Ascending aorta (tissue), 2 donors: ENCODE data around the gene GCGR. TPM values are rescaled to one million over a fixed set of nuclear protein-coding genes. Genes with fewer than 3 reads are reported as not detected.
A peak's percentile ranks its signal among the peaks of the same experiment; 100 is the strongest.

Source experiments
- DNase-seq, 2 donors: peaks; one replicate each; pipeline ENCODE4 v3.0.0-alpha.2; 2019; ENCODE audit warnings: low spot score in 2 of 2
- H3K27ac ChIP-seq, 2 donors: fragments of 200-600 bp; sonication (generic); one replicate each; pipeline ENCODE4 v1.5.1; 2016 to 2017; ENCODE audit warnings: mild to moderate bottlenecking in 1 of 2
- H3K27me3 ChIP-seq: fragments of 200-600 bp; sonication (generic); one replicate; pipeline ENCODE4 v1.5.1; 2017
- H3K36me3 ChIP-seq, 2 donors: fragments of 200-600 bp; sonication (generic); one replicate each; pipeline ENCODE4 v1.5.1; 2016
- H3K4me1 ChIP-seq, 2 donors: fragments of 200-600 bp; sonication (generic); one replicate each; pipeline ENCODE4 v1.5.1; 2016 to 2017; ENCODE audit warnings: mild to moderate bottlenecking in 1 of 2
- H3K4me3 ChIP-seq, 2 donors: fragments of 200-600 bp; sonication (generic); one replicate each; pipeline ENCODE4 v1.5.1; 2016 to 2017; ENCODE audit warnings: mild to moderate bottlenecking in 1 of 2
- H3K9me3 ChIP-seq, 2 donors: fragments of 200-600 bp; sonication (generic); one replicate each; pipeline ENCODE4 v1.5.1; 2016
- intact Hi-C: fragments of 100-400 bp; cut with DNase I; formaldehyde crosslinking; loops from one replicate; pipeline ENCODE4 v1.15.1; 2023
- total RNA-seq: library from RNA; depleted of rRNA; stranded (reverse); fragments of >200 nt; gene quantifications from one replicate; pipeline ENCODE4 v1.1.0, GENCODE V29; 2016
- TF ChIP-seq, protein P1 (sequence below), 3 experiments: fragments of 200-600 bp in 2 of 3; fragments of 450-650 bp in 1 of 3; sonication (generic) in 2 of 3; IDR thresholded peaks; one replicate each; pipeline ENCODE4 v1.5.1; 2016 to 2019; ENCODE audit warnings: antibody characterized with exemption in 3 of 3, mild to moderate bottlenecking in 1 of 3, moderate library complexity in 1 of 3

Gene GCGR
- total RNA-seq, 1 donor from 2014 or later = not detected

DNA sequence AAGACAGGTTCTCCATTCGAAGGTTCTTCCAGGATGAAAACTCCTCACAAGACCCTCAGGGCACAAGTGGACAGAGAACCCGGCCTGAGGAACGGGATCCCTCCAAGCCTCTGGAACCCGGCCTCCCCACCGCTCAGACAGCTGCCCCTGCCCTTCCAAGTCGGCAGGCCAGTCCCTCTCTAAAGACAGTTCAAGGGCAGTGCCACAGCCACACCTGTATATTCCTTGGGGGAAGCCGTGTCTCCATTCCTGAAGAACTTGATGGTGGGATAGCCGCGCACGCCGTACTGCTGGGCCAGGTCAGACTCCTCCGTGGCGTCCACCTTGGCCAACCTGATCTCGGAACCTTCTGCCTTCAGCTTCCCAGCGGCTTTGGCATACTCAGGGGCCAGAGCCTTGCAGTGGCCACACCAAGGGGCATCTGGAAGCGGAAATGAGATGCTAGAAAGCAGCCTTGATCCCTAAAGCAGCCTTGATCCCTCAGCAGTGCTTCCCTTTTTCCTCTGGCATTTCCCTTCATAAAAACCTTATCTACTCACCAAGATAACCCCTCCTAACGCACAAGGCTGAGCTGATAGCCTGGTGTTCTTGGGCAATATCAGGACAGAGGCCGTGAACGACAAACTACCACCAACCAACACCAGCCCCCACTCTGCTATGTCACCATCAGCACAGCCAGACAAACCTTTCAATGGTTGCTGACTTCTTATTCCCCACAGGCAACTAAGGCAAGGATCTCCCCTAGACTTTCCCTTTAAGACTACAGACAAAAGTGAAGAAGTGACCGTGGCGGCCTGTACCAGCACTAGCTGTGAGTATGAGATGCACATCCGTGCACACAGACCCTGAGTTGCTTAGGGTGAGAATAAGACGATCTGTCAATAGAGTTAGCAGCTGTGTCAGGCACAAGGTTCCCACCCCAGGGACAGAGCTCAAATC lies 55.3 kb downstream of the GCGR start:
- TF ChIP-seq, protein P1, sequence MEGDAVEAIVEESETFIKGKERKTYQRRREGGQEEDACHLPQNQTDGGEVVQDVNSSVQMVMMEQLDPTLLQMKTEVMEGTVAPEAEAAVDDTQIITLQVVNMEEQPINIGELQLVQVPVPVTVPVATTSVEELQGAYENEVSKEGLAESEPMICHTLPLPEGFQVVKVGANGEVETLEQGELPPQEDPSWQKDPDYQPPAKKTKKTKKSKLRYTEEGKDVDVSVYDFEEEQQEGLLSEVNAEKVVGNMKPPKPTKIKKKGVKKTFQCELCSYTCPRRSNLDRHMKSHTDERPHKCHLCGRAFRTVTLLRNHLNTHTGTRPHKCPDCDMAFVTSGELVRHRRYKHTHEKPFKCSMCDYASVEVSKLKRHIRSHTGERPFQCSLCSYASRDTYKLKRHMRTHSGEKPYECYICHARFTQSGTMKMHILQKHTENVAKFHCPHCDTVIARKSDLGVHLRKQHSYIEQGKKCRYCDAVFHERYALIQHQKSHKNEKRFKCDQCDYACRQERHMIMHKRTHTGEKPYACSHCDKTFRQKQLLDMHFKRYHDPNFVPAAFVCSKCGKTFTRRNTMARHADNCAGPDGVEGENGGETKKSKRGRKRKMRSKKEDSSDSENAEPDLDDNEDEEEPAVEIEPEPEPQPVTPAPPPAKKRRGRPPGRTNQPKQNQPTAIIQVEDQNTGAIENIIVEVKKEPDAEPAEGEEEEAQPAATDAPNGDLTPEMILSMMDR (IDR thresholded peaks at IDR 0.05) = no peak
- Histone ChIP-seq H3K27ac (peak overlapping the region; percentile 89 to 96), H3K4me3 (peak overlapping the region; percentile 87 to 91), H3K27me3 (no peaks in the 10 kb centered on the region), H3K4me1 (peaks cover 10 to 29% of the 10 kb centered on the region in 2 donors), H3K36me3 (peaks cover 28 to 44% of the 10 kb centered on the region in 2 donors), H3K9me3 (no peaks in the 10 kb centered on the region)
- no peak for DNase-seq
- intact Hi-C loops = no loop called here

DNA sequence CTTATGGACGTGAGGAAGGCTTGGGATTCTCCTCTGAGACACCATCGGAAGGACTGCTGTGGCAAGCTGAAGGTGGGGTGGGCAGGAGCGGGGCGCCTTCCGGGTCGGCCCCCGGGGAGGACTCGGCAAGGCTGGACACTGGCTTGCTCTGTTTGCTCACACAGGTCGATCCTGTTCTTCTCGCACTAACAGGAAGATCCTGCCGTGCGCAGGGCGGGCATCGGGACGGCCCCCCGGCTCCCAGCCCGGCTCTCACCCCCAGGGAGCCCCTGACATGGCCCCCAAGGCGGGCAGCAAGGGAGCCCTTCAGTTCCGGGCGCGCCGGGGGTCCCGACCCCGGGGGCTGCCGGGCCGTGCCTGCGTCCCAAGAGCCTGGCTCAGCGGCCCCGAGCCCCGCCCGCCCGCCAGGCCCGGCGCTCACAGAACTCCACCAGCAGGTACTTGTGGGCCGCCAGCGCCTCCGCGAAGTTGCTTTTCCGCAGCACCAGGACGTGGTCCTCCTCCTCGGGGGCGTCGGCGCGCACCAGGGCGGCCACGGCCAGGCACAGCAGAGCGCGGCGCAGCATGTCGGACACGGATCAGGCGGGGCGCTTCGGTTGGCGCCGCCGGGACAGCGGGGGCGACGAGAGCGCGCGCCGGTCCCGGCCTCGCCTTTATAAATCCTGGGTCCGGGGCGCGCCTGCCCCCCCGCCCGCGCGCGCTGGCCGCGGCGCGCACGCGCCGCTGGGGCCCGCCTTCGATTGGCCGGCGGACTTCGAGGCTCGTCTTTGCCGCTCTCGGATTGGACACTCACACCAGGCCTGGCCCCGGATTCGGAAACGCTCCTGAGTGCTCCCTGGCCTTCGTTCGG lies 56.2 kb downstream of the GCGR start, which contains the start of gene P4HB:
Gene P4HB, minus strand, starts transcription at position 630 of the 850 bp plus-strand sequence. Its CDS starts 64 bp downstream, at position 566.
- H3K4me1 ChIP-seq = peaks cover 10 to 29% of the 10 kb centered on the region in 2 donors
- peak within 1 kb of the TSS; percentile 87 to 91 for H3K4me3 ChIP-seq
- H3K36me3 ChIP-seq = peaks cover 19 to 43% of the 10 kb centered on the region in 2 donors
- no peaks in the 10 kb centered on the region for H3K27me3 ChIP-seq
- H3K27ac ChIP-seq = peak within 1 kb of the TSS; percentile 96
- DNase-seq = no peak
- TF ChIP-seq, protein P1 (IDR thresholded peaks at IDR 0.05) = no peak
- intact Hi-C loops = loop anchor here (1.0 to 10.0 kb wide), 3 partner anchors 11 to 345 kb away; partner anchors contain the start of genes ACTG1 and ARHGDIA
- no peaks in the 10 kb centered on the region for H3K9me3 ChIP-seq

DNA sequence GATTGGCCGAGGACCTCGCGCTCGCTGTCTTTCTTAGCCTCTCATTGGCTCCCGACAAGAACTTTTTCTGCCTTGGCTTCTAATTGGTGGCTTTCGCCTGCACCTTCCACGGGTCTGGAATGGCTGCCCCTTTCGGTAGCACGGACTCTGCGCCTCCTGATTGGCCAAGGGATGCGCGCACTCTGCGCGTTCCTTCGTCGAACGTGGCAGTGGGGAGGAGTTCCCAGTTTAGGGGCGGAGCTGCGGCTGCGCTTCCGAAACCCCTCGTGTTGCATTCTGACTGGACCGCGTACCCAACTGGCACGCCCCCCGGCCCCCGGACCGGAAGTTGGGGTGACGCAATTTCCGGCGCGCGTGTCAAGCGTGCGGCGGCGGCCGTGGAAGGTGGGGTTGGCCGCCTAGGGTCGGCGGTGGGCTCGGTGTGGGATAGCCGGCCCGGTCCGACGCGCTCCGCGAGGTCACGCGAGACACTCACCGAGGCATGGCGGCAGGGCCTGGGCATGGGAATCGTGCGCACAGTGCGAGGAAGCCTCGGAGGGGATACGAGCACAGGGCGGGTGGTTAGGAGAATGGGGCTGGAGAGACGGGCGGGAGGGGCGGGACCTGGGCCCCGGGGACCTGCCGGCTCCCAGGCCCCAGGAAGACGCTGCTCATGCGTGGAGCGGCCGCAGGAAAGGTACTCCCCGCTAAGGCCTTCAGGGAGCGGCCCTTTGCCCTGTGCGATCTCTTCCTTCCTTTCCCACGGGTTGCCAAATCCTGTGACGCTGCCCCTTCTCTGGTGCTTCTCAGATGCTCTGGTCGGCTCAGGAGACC lies 57.0 kb downstream of the GCGR start:
- Histone ChIP-seq H3K4me3 (peak overlapping the region; percentile 83 to 90), H3K9me3 (no peaks in the 10 kb centered on the region), H3K4me1 (peaks cover 10 to 29% of the 10 kb centered on the region in 2 donors), H3K27ac (peak overlapping the region; percentile 96), H3K36me3 (peaks cover 11 to 40% of the 10 kb centered on the region in 2 donors), H3K27me3 (no peaks in the 10 kb centered on the region)
- TF ChIP-seq, protein P1 (IDR thresholded peaks at IDR 0.05) = no peak
- intact Hi-C loops = loop anchor here (1.0 to 10.0 kb wide), 3 partner anchors 10 to 346 kb away; partner anchors contain the start of genes ACTG1 and ARHGDIA
- peak; percentile 99 to 100 for DNase-seq

DNA sequence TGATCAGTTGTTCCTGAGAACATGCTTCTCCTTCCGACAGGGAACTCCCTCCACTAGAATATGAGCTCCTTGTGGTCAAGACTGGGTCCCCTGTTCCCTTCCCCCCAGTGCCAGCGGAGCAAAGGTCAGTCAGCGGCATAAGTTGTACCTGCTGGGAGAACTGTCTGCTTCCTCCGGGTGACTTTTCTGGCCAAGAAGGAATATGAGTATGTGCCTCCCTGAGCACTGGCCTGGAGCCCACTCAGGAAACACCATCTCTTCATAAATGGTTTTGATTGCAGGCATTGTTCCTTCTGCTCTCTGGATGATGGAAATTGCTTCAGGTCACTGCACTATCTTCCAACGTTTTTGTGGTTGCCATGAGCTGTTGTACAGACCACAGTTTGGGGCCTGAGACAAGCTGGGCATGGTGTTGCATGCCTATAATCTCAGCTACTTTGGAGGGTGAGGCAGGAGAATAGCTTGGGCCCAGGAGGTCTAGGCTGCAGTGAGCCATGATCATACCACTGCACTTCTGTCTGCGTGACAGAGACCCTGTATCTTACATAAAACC lies 59.2 kb downstream of the GCGR start:
- intact Hi-C loops = loop anchor here (10.0 kb wide), 1 partner anchor 348 kb away; the partner anchor contains the start of gene ACTG1
- Histone ChIP-seq H3K9me3 (no peaks in the 10 kb centered on the region), H3K27ac (no peak overlapping the region), H3K36me3 (peaks cover 12 to 39% of the 10 kb centered on the region in 2 donors), H3K4me1 (peaks cover 10 to 30% of the 10 kb centered on the region in 2 donors), H3K27me3 (no peaks in the 10 kb centered on the region), H3K4me3 (no peak overlapping the region)
- TF ChIP-seq, protein P1 (IDR thresholded peaks at IDR 0.05) = no peak
- DNase-seq = no peak

Other genes starting within 250 kb of the GCGR start
- gene NPLOC4, start 167.0 kb upstream of the GCGR start, total RNA-seq = 128 TPM
- gene TSPAN10, start 167.0 kb upstream of the GCGR start, total RNA-seq = not detected
- not detected for gene PDE6G, start 147.6 kb upstream of the GCGR start, total RNA-seq
- 96.1 TPM for gene OXLD1, start 137.5 kb upstream of the GCGR start, total RNA-seq
- 15.8 TPM for gene CCDC137, start 137.4 kb upstream of the GCGR start, total RNA-seq
- gene ARL16, start 120.4 kb upstream of the GCGR start, total RNA-seq = 21.0 TPM
- gene HGS, start 120.1 kb upstream of the GCGR start, total RNA-seq = 211 TPM
- 21.8 TPM for gene MRPL12, start 100.8 kb upstream of the GCGR start, total RNA-seq
- gene SLC25A10, start 91.9 kb upstream of the GCGR start, total RNA-seq = 0.53 TPM
- 149 TPM for gene MCRIP1, start 29.1 kb downstream of the GCGR start, total RNA-seq
- gene PPP1R27, start 30.9 kb downstream of the GCGR start, total RNA-seq = not detected
- 670 TPM for gene P4HB, start 56.4 kb downstream of the GCGR start, total RNA-seq
- 314 TPM for gene ARHGDIA, start 67.2 kb downstream of the GCGR start, total RNA-seq
- 31.8 TPM for gene ALYREF, start 87.4 kb downstream of the GCGR start, total RNA-seq
- 108 TPM for gene ANAPC11, start 87.6 kb downstream of the GCGR start, total RNA-seq
- 1.5 TPM for gene NPB, start 98.1 kb downstream of the GCGR start, total RNA-seq
- 81.1 TPM for gene PCYT2, start 107.2 kb downstream of the GCGR start, total RNA-seq
- gene SIRT7, start 114.0 kb downstream of the GCGR start, total RNA-seq = 32.6 TPM
- gene MAFG, start 123.6 kb downstream of the GCGR start, total RNA-seq = 28.7 TPM
- 31.5 TPM for gene PYCR1, start 133.2 kb downstream of the GCGR start, total RNA-seq
- gene MYADML2, start 143.1 kb downstream of the GCGR start, total RNA-seq = not detected
- not detected for gene NOTUM, start 157.0 kb downstream of the GCGR start, total RNA-seq
- gene ASPSCR1, start 173.5 kb downstream of the GCGR start, total RNA-seq = 45.1 TPM
- 41.3 TPM for gene CENPX, start 218.7 kb downstream of the GCGR start, total RNA-seq
- 2.0 TPM for gene LRRC45, start 219.2 kb downstream of the GCGR start, total RNA-seq
- gene RAC3, start 227.5 kb downstream of the GCGR start, total RNA-seq = not detected
- 160 TPM for gene DCXR, start 233.5 kb downstream of the GCGR start, total RNA-seq
- 73.7 TPM for gene RFNG, start 247.7 kb downstream of the GCGR start, total RNA-seq
- 42.1 TPM for gene GPS1, start 247.7 kb downstream of the GCGR start, total RNA-seq